B cell (primary cell): Measurements from ENCODE around the gene LSM6. TPM values are rescaled to one million over a fixed set of nuclear protein-coding genes. Genes with fewer than 3 reads are reported as not detected.

ENCODE experiments used
- ATAC-seq: fragments of 200-7000 bp; cut with Tn5 transposase; one replicate; pipeline ENCODE4 v1.10.0; 2021; ENCODE audit warnings: low read depth, mild to moderate bottlenecking, moderate number of reproducible peaks, moderate library complexity
- CTCF ChIA-PET: fragments of 350-600 bp; sonication (Branson Sonifier 250); formaldehyde crosslinking; loops from one replicate; lab custom pipeline; 2021; ENCODE audit warnings: antibody characterized with exemption, inconsistent platforms; lab: Charles Lee
- POLR2A ChIA-PET: fragments of 350-600 bp; sonication (Branson Sonifier 250); formaldehyde crosslinking; loops from one replicate; lab custom pipeline; 2021; ENCODE audit warnings: antibody characterized with exemption; lab: Charles Lee
- DNase-seq: peaks from one replicate; pipeline ENCODE4 v3.0.0; 2013
- H2AFZ ChIP-seq: 2 replicates; pipeline ENCODE4 v1.6.1; 2012; ENCODE audit warnings: mild to moderate bottlenecking, low read depth, low read length; ENCODE audit not compliant: insufficient read depth, poor library complexity, severe bottlenecking
- H3K27ac ChIP-seq, 2 donors: 1 replicate in 1 of 2; 2 replicates in 1 of 2; pipeline ENCODE4 v1.5.1; 2012 to 2013; ENCODE audit warnings: low read length in 2 of 2, mild to moderate bottlenecking in 2 of 2, moderate library complexity in 1 of 2
- H3K27me3 ChIP-seq, 4 experiments: fragments of 200-600 bp in 1 of 4; sonication (generic) in 1 of 4; replicated peaks in 1 of 4; 1 replicate in 2 of 4; 2 replicates in 2 of 4; pipeline versions ENCODE4 v1.6.1 to v1.7.0; 2013 to 2016; ENCODE audit warnings: low read length in 3 of 4, mild to moderate bottlenecking in 2 of 4, mixed read lengths in 1 of 4, moderate library complexity in 1 of 4; ENCODE audit not compliant: insufficient read depth in 4 of 4, control insufficient read depth in 3 of 4; ENCODE audit errors: control extremely low read depth in 1 of 4
- H3K36me3 ChIP-seq, 2 experiments: replicated peaks in 1 of 2; 1 replicate in 1 of 2; 2 replicates in 1 of 2; pipeline versions ENCODE4 v1.6.1 to v1.7.1; 2013; ENCODE audit warnings: low read length in 1 of 2; ENCODE audit not compliant: insufficient read depth in 2 of 2, control insufficient read depth in 1 of 2; ENCODE audit errors: control extremely low read depth in 1 of 2, extremely low read depth in 1 of 2
- H3K4me1 ChIP-seq, 2 donors: fragments of 200-600 bp in 1 of 2; sonication (generic) in 1 of 2; 1 replicate in 1 of 2; 2 replicates in 1 of 2; pipeline versions ENCODE4 v1.5.1 to v1.6.1; 2013 to 2017; ENCODE audit warnings: low read length in 2 of 2; ENCODE audit not compliant: control insufficient read depth in 2 of 2, insufficient read depth in 2 of 2
- H3K4me2 ChIP-seq: replicated peaks from 2 replicates; pipeline ENCODE3; 2012; ENCODE audit warnings: mild to moderate bottlenecking, low read depth, low read length; ENCODE audit not compliant: poor library complexity, severe bottlenecking
- H3K4me3 ChIP-seq, 5 experiments: fragments of 200-600 bp in 1 of 5; sonication (generic) in 1 of 5; 1 replicate in 3 of 5; 2 replicates in 2 of 5; pipeline versions ENCODE4 v1.5.1 to v1.7.0; 2011 to 2016; ENCODE audit warnings: low read length in 4 of 5, mild to moderate bottlenecking in 4 of 5, low read depth in 2 of 5, control low read depth in 1 of 5, moderate library complexity in 1 of 5; ENCODE audit not compliant: insufficient read depth in 1 of 5; ENCODE audit errors: control extremely low read depth in 1 of 5, extremely low read depth in 1 of 5
- H3K79me2 ChIP-seq: fragments of 200-600 bp; sonication (generic); one replicate; pipeline ENCODE4 v1.6.0; 2016; ENCODE audit warnings: low read length; ENCODE audit not compliant: control insufficient read depth, insufficient read depth
- H3K9ac ChIP-seq: fragments of 200-600 bp; sonication (generic); 2 replicates; pipeline ENCODE4 v1.6.1; 2017; ENCODE audit warnings: mild to moderate bottlenecking, low read length, moderate library complexity
- H3K9me3 ChIP-seq, 3 donors: one replicate each; pipeline versions ENCODE4 v1.6.1 to v1.7.1; 2013; ENCODE audit warnings: low read length in 2 of 3; ENCODE audit not compliant: control insufficient read depth in 2 of 3, insufficient read depth in 1 of 3; ENCODE audit errors: control extremely low read depth in 1 of 3
- H4K20me1 ChIP-seq: 2 replicates; pipeline ENCODE4 v1.6.0; 2012; ENCODE audit warnings: mild to moderate bottlenecking, low read length; ENCODE audit not compliant: insufficient read depth, control insufficient read depth, poor library complexity, severe bottlenecking
- H3K27ac Mint-ChIP-seq: one replicate; pipeline ENCODE4 v1.8.0; 2021; ENCODE audit warnings: mixed read lengths
- H3K27me3 Mint-ChIP-seq: one replicate; pipeline ENCODE4 v1.8.0; 2021; ENCODE audit warnings: mixed read lengths
- H3K4me1 Mint-ChIP-seq: one replicate; pipeline ENCODE4 v1.8.0; 2021; ENCODE audit warnings: mixed read lengths
- H3K4me3 Mint-ChIP-seq: one replicate; pipeline ENCODE4 v1.8.0; 2021; ENCODE audit warnings: mixed read lengths
- H3K9me3 Mint-ChIP-seq: one replicate; pipeline ENCODE4 v1.8.0; 2022; ENCODE audit warnings: mixed read lengths; ENCODE audit not compliant: insufficient read depth
- EZH2 ChIP-seq: IDR thresholded peaks from 2 replicates; pipeline ENCODE4 v1.6.1; 2012; ENCODE audit warnings: borderline replicate concordance, low read depth, mild to moderate bottlenecking, moderate library complexity, low read length; ENCODE audit not compliant: insufficient read depth, poor library complexity, severe bottlenecking
- WGBS: methylation state at CpG from one replicate; pipeline ENCODE4 v1.1.5; 2013; ENCODE audit warnings: missing lambda C conversion rate; ENCODE audit not compliant: insufficient coverage; 5-methylcytosine and 5-hydroxymethylcytosine counted together
- intact Hi-C: fragments of 100-400 bp; cut with micrococcal nuclease; formaldehyde crosslinking; loops from one replicate; pipeline ENCODE4 v1.10.0; 2022
- polyA plus RNA-seq: library from polyadenylated mRNA; depleted of rRNA; stranded (reverse); fragments of >200 nt; gene quantifications from 2 replicates; pipeline ENCODE4 v1.2.3, GENCODE V29; 2012
- total RNA-seq, 2 donors: library from RNA; stranded (reverse); fragments of 120-200 nt in 1 of 2; gene quantifications; 1 replicate in 1 of 2; 2 replicates in 1 of 2; pipeline versions ENCODE4 v1.2.3 to v1.2.4, GENCODE V29; 2013 to 2022
- TF ChIP-seq, protein P1 (sequence below): fragments of 200-600 bp; IDR thresholded peaks from one replicate; pipeline ENCODE4 v1.8.0; 2022; ENCODE audit warnings: antibody characterized with exemption, mild to moderate bottlenecking

LSM6 gene
- total and polyA plus RNA-seq, 2 donors (not counting 1 experiment from before 2014, with no cell fraction given), result 13.3 to 42.7 TPM

DNA sequence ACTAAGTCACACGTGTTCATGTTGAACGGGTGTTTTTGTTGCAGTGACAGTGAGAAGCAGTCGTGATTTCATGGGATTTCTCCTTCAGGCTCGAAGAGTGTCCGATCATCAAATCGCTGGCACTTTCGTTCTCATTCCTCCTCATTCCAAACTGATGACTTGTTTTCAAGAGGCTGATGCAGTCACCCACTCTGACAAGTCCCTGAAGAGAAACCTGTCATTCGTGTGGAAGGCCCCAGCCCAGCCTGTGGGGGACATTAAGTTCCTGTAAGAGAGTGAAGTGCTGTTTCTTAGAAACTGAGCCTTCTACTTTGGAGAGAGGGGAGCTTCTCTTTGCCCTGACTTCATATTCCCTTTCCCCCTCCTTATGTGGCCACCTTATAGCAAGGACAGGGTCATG lies 46.8 kb downstream of the LSM6 start:
- ChIA-PET CTCF (no interaction called here), POLR2A (no interaction called here)
- Mint-ChIP-seq H3K4me3 (no peak overlapping the region), H3K9me3 (no peaks in the 10 kb centered on the region), H3K27ac (no peak overlapping the region), H3K4me1 (no peaks in the 10 kb centered on the region), H3K27me3 (no peaks in the 10 kb centered on the region)
- intact Hi-C loops, result no loop called here
- DNase-seq, result no peak
- TF ChIP-seq, protein P1, sequence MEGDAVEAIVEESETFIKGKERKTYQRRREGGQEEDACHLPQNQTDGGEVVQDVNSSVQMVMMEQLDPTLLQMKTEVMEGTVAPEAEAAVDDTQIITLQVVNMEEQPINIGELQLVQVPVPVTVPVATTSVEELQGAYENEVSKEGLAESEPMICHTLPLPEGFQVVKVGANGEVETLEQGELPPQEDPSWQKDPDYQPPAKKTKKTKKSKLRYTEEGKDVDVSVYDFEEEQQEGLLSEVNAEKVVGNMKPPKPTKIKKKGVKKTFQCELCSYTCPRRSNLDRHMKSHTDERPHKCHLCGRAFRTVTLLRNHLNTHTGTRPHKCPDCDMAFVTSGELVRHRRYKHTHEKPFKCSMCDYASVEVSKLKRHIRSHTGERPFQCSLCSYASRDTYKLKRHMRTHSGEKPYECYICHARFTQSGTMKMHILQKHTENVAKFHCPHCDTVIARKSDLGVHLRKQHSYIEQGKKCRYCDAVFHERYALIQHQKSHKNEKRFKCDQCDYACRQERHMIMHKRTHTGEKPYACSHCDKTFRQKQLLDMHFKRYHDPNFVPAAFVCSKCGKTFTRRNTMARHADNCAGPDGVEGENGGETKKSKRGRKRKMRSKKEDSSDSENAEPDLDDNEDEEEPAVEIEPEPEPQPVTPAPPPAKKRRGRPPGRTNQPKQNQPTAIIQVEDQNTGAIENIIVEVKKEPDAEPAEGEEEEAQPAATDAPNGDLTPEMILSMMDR, result no peak
- TF ChIP-seq EZH2, result no peak
- no peaks in the 10 kb centered on the region for H4K20me1 ChIP-seq
- H3K9ac ChIP-seq, result no peak overlapping the region
- no peak for ATAC-seq
- H3K4me2 ChIP-seq, result no peak overlapping the region
- H3K27ac ChIP-seq, result no peak overlapping the region
- no peaks in the 10 kb centered on the region for H3K36me3 ChIP-seq
- H3K27me3 ChIP-seq, result no peaks in the 10 kb centered on the region
- no peaks in the 10 kb centered on the region for H3K9me3 ChIP-seq
- no peaks in the 10 kb centered on the region for H3K79me2 ChIP-seq
- H3K4me3 ChIP-seq, result no peak overlapping the region
- no peak overlapping the region for H2AFZ ChIP-seq
- no peaks in the 10 kb centered on the region for H3K4me1 ChIP-seq
- 91% methylated on average over 8 of the region's 8 CpGs for WGBS

- POLR2A ChIA-PET, result no interaction called here
- CTCF ChIA-PET, result no interaction called here
- H3K4me1 ChIP-seq, result no peaks in the 10 kb centered on the region
- no peak overlapping the region for H3K4me3 ChIP-seq
- H3K9me3 ChIP-seq, result no peaks in the 10 kb centered on the region
- Mint-ChIP-seq H3K27ac (no peak overlapping the region), H3K4me3 (no peak overlapping the region), H3K27me3 (no peaks in the 10 kb centered on the region), H3K9me3 (no peaks in the 10 kb centered on the region), H3K4me1 (no peaks in the 10 kb centered on the region)
- TF ChIP-seq EZH2, result no peak
- TF ChIP-seq, protein P1, result no peak
- intact Hi-C loops, result no loop called here
- H4K20me1 ChIP-seq, result no peaks in the 10 kb centered on the region
- peaks cover 0 to 3% (median 0%) of the 10 kb centered on the region in 4 experiments for H3K27me3 ChIP-seq
- no peak overlapping the region for H3K27ac ChIP-seq
- 82% methylated on average over 6 of the region's 8 CpGs for WGBS
- H3K9ac ChIP-seq, result no peak overlapping the region
- no peaks in the 10 kb centered on the region for H3K79me2 ChIP-seq
- DNase-seq (no peak), ATAC-seq (no peak)
- H2AFZ ChIP-seq, result no peak overlapping the region
- H3K36me3 ChIP-seq, result no peaks in the 10 kb centered on the region
- no peak overlapping the region for H3K4me2 ChIP-seq
Measured at GRCh38 chr4:146224326-146224966, 48.9 kb downstream of the LSM6 start.
